Dendritic cell treated with granulocyte-macrophage colony-stimulating factor and Interleukin-4, amounts not matched to agents 40 ng/mL and 50 ng/mL, for 4 days (primary cell): Measurements from ENCODE around the gene CALR3.

Source experiments
- H3K27ac Mint-ChIP-seq: one replicate; pipeline ENCODE4 v1.8.0; 2022; ENCODE audit warnings: mild to moderate bottlenecking, mixed read lengths
- H3K27me3 Mint-ChIP-seq: one replicate; pipeline ENCODE4 v1.8.0; 2022; ENCODE audit warnings: mild to moderate bottlenecking, mixed read lengths
- H3K36me3 Mint-ChIP-seq: one replicate; pipeline ENCODE4 v1.8.0; 2022; ENCODE audit warnings: low read depth, mixed read lengths
- H3K4me1 Mint-ChIP-seq: one replicate; pipeline ENCODE4 v1.8.0; 2022; ENCODE audit warnings: low read depth, mixed read lengths
- H3K4me3 Mint-ChIP-seq: one replicate; pipeline ENCODE4 v1.8.0; 2022; ENCODE audit warnings: mild to moderate bottlenecking, moderate library complexity, mixed read lengths
- H3K9me3 Mint-ChIP-seq: one replicate; pipeline ENCODE4 v1.8.0; 2022; ENCODE audit warnings: mixed read lengths
- intact Hi-C: fragments of 100-400 bp; cut with micrococcal nuclease; formaldehyde crosslinking; loops from one replicate; pipeline ENCODE4 v1.15.0; 2022

The CALR3 gene

DNA sequence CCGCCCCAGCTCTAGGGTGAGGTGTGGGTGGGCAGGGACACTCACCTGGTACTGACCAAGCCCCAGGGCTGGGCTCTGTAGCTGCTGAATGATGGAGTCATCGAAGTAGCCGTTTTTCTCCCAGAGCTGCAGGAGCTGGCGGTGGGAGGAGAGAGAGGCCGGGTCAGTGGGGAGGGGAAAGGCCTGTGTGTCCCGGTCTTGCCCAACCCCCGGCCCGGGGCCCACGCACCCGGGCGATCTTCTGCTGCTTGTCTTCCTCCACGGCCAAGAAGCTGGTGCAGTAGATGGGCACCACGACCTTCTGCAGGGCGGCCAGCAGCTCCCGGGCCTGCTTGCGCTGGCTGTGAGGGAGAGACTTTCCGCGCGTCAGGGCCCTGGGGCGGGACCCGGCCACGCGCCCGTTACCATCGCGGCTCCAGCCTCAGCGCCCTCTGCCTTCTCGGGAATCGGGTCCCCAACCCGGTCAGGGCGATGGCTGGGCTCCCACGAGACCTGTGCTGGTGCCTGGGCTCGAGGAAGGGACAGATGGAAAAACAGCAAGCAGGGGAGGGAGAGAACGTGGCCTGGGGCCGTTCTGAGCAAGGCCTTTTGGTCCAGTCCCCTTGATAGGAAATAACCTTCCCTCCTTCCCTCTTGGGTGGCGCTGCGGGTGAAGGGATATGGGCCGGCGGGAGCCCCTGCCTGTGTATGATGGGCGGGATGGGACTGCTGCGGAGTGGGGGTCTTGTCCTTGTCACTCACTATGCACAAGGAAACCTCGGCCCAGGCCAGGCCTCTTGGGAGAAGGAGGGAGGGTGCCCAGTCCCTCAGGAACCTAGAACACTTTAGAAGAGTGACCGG, 34.8 kb upstream of the CALR3 start:
- Mint-ChIP-seq H3K4me3 (no peak overlapping the region), H3K27me3 (no peaks in the 10 kb centered on the region), H3K4me1 (no peaks in the 10 kb centered on the region), H3K36me3 (peaks cover 100% of the 10 kb centered on the region), H3K9me3 (no peaks in the 10 kb centered on the region), H3K27ac (no peak overlapping the region)
- intact Hi-C loops: no loop called here

DNA sequence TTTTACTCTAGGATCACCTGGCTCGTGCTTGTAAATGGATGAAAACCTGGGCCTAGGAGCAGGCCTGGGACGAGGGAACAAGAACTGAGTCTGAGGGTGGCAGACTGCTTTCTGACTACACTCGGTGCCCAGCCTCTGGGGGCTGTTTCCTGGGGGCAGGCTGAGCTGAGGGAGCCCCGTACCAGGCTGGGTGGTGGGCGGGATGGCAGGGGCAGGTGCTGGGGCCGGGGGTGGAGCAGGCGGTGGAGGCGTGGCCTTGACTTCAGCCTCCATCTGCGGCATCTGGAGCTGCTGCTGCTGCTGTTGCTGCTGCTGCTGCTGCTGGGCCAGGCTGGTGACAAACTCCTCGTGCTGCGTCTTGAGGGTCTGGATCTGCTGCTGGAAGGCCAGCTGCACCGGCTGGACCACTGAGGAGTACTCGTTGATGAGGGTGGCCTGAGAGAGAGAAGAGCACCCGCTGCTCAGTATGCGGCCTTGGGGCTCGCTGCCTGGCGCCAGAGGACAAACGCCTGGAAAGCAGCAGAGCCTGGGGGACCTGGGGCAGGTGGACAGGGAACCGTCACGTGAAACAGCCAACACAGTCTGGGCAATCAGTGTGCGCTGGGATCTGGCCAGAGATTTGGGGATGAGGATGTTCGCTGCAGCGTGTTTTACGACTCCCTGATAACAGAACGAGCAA, 33.6 kb upstream of the CALR3 start:
- Mint-ChIP-seq H3K27me3 (no peaks in the 10 kb centered on the region), H3K9me3 (no peaks in the 10 kb centered on the region), H3K4me1 (no peaks in the 10 kb centered on the region), H3K36me3 (peaks cover 100% of the 10 kb centered on the region), H3K4me3 (no peak overlapping the region), H3K27ac (no peak overlapping the region)
- intact Hi-C loops: no loop called here

DNA sequence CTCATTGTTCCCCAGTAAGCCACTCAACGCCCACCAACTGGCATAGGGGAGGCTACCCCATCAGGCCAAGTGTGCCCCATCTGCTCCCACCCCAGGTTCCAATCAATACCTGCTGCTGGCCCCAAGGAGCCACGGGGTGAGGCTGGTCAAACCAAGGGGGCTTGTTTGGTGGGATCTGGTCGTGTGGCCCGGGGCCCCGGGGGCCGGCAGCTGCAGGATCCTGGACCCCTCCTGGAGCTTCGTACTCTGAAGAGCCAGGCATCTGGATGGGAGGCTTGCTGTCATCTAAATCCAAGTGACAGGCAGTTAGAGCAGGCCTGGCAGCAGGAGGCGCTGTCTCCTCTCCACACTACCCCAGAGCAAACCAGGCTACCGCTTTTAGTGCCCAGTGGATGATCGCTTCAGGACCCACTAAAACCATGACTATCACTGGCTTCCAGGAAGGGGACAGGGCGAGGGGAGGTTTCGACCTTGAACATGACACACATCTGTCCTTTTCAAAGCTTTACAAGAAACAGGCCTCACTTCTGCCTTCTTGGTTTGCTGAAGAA, 32.1 kb upstream of the CALR3 start:
- H3K9me3 Mint-ChIP-seq: no peaks in the 10 kb centered on the region
- H3K36me3 Mint-ChIP-seq: peaks cover 100% of the 10 kb centered on the region
- no peak overlapping the region for H3K27ac Mint-ChIP-seq
- no peak overlapping the region for H3K4me3 Mint-ChIP-seq
- intact Hi-C loops: no loop called here
- H3K27me3 Mint-ChIP-seq: no peaks in the 10 kb centered on the region
- no peaks in the 10 kb centered on the region for H3K4me1 Mint-ChIP-seq

DNA sequence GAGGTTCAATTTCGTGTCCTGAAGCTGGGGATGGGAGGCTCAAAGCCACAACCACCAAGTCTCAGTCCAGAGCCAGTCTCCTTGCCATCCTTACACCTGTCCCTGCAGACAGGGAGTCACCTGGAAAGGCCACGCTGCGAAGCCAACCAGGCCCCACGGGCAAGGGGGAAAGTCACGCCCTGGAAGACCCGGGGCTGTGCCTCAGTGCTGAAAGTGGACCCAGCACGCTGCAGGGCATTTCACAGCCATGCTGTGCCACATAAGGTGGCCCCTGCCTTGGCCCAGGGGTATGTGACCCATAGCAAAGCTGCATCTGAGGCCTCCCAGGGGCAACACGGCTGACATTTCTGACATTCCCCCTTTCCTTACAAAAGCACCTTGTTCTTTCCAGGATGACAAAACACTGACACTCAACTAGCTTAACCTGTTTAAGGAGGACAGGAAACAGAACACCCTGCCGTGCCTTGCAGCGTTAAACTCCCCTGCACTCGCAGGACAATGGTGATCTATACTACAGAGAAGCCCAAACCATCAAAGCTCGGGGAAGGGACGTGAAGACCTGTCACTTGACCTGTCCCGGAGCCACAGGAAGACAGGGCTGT, 31.5 kb upstream of the CALR3 start:
- Mint-ChIP-seq H3K9me3 (no peaks in the 10 kb centered on the region), H3K27me3 (no peaks in the 10 kb centered on the region), H3K4me3 (no peak overlapping the region), H3K27ac (no peak overlapping the region), H3K36me3 (peaks cover 100% of the 10 kb centered on the region), H3K4me1 (no peaks in the 10 kb centered on the region)
- intact Hi-C loops: no loop called here

DNA sequence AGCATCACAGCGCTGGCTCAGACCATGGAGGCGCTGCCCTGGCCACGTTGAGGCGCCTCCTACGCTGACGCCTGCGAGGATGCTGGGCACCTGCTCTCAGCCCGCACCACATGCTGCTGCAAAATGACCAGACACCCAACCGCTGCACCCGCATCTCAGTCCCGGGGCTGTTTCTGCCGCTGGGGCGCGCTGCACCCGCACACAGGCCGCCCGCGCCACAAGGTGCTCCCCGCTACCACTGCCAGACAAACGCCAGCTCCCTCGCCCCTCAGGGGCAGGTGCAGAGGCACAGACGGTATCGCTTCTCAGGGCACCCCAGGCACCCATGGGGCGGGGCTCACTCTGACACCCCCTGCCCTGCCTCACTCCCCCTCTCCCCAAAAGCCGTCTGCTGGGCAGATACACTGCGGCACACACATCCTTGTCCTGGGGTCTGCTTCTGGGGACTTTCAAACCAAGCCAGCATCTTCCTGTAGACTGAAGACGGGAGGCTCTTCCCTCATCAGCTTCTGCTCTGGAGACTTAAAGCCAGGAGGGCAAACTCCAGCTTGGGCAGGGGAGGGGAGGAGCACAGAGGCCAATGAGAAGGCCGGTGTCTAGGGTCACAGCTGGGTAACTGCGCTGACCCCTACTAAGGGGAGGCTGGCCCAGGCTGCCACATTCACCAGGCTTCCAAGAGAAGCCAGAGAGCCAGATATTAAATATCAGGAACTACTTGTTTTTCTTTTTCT, 29.9 kb upstream of the CALR3 start:
- Mint-ChIP-seq H3K4me3 (no peak overlapping the region), H3K27ac (no peak overlapping the region), H3K27me3 (no peaks in the 10 kb centered on the region), H3K9me3 (no peaks in the 10 kb centered on the region), H3K4me1 (no peaks in the 10 kb centered on the region), H3K36me3 (peaks cover 100% of the 10 kb centered on the region)
- intact Hi-C loops: no loop called here

DNA sequence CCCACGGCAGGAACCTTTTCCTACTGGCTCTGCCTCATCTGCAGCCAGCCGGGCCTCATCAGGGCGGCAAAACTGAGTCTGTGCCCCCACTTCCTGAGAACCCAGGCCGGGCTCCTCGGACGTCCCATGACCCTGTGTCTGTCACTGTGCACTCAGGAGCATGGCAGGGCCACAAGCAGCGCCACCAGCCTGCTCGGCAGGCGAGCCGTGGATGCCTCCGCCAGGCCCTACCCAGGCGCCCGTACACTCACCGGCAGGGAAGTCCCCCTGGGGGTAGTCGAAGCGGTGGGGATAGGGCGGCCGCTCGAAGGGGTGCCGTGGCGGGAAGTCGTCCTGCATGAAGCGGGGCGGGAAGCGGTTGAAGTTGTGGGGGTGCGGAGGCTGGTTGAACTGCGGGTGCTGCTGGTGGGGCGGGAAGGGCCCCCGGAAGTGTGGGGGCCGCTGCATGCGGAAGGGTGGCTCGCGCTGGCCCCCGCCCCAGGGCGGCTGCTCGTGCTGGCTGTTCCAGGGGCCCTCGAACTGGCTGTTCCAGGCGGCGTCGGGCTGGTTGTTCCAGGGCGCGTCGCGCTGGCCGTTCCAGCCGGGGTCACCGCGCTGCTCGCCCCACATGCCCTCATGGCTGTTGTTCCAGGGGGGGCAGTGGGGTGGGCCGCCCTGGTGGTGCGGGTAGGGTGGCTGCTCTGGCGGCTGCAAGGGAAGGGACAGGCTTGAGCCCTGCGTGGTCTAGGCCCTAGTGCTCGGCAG, 29.2 kb upstream of the CALR3 start:
- H3K27me3 Mint-ChIP-seq: no peaks in the 10 kb centered on the region

DNA sequence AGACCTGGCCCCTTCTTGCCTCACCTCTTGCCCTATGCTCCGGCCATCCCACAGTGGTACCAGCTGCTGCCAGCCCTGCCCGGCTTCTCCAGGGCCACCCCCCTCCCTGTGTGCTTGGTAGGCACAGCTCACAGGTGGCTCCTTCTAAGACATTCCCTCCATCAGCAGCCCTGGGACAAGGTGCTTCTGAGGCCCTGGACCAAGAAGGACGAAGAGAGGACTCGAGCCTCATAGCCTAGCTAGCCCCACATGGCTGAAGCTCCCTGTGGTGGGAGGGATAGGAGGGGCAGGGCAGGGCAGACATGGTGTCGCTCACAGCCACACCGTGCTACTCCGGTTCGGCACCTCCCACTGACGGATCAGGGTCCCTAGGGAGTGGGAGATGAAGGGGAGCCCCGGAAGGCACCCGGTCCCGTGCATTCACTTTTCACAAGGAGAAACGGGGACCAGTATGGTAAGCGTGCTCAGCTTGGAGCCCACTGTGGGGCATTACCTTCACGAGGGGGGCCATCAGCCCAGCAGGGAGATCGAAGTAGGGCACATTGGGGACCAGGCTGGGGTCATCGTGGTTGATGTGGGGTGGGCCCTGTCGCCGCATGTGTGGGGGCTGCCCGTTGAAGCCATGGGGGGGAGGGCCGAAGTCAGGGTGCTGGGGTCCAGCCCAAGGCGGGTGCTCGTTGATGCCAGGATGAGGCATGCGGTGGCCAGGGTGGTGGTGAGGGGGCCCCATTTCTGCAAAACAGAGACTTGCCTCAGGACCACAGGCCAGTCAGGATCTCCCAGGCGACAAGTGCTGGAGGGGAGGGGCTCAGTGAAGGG, 26.8 kb upstream of the CALR3 start:
- peaks cover 100% of the 10 kb centered on the region for H3K36me3 Mint-ChIP-seq

More for the DNA sequence above, 29.2 kb upstream of the CALR3 start:
- intact Hi-C loops: no loop called here
- Mint-ChIP-seq H3K4me1 (no peaks in the 10 kb centered on the region), H3K9me3 (no peaks in the 10 kb centered on the region), H3K4me3 (no peak overlapping the region), H3K36me3 (peaks cover 100% of the 10 kb centered on the region), H3K27ac (no peak overlapping the region)

DNA sequence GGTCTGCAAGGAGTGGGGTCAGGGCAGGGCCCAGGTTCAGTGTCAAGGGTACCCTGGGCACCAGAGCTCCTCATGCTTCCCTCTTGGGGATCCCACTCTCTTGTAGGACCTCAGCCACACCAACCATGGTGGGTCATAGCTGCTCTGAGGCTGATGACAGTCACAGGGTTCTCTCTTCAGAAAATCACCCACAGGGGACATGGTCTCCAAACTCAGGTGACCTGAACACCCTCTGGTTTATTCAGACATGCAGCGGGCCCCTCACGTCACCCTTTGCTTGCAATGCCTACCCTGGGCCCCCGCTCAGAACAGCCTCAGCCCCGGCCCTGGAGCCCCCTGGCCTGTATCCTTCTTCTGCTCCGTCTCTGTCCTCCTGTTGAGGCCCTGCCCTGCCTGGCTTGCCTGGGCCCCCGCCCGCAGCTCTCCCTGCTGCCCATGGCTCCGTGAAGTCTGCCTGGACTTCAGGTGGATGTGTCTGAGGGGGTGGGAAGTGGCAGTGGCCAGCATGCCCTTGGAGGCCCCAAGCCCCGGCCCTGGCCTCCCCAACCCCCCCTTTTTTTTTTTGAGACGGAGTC, 25.8 kb upstream of the CALR3 start:
- Mint-ChIP-seq H3K27ac (no peak overlapping the region), H3K9me3 (no peaks in the 10 kb centered on the region), H3K4me3 (no peak overlapping the region), H3K4me1 (no peaks in the 10 kb centered on the region), H3K36me3 (peaks cover 100% of the 10 kb centered on the region), H3K27me3 (no peaks in the 10 kb centered on the region)
- intact Hi-C loops: no loop called here

More for the DNA sequence above, 26.8 kb upstream of the CALR3 start:
- H3K4me3 Mint-ChIP-seq: no peak overlapping the region
- no peaks in the 10 kb centered on the region for H3K9me3 Mint-ChIP-seq
- intact Hi-C loops: no loop called here
- no peaks in the 10 kb centered on the region for H3K4me1 Mint-ChIP-seq
- H3K27ac Mint-ChIP-seq: no peak overlapping the region
- H3K27me3 Mint-ChIP-seq: no peaks in the 10 kb centered on the region

DNA sequence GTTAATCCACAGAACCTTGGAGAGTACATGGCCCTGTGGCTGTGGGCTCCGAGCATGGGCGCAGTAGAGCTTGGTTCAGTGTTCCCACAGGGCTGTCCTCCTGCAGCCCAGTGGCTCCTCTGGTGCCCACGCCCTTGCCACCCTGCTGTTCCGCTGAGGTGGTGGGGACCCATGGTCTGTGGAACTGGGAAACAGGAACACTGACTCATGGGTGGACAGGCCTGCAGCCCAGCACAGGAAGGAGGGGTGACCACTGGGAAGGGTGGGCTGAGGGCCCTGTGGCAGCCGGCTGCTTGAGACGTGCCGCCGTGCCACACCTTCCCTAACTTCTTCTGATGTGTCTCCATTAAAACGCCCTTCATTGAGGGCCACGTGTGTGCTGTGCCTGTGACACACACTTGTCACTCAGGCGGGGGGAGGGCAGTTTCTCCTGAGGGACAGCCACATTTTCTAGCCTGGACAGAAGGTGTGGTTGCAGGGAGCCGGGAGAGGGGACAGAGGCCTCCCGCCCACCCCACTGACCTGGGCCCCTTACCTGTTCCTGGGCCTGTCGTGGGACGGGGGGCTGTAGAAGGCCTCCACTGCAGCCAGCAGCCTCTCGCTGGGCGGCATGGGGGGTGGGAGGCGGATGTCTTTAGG, 25.1 kb upstream of the CALR3 start:
- Mint-ChIP-seq H3K27me3 (no peaks in the 10 kb centered on the region), H3K4me1 (no peaks in the 10 kb centered on the region), H3K9me3 (no peaks in the 10 kb centered on the region), H3K27ac (no peak overlapping the region), H3K36me3 (peaks cover 95% of the 10 kb centered on the region), H3K4me3 (no peak overlapping the region)
- intact Hi-C loops: no loop called here

DNA sequence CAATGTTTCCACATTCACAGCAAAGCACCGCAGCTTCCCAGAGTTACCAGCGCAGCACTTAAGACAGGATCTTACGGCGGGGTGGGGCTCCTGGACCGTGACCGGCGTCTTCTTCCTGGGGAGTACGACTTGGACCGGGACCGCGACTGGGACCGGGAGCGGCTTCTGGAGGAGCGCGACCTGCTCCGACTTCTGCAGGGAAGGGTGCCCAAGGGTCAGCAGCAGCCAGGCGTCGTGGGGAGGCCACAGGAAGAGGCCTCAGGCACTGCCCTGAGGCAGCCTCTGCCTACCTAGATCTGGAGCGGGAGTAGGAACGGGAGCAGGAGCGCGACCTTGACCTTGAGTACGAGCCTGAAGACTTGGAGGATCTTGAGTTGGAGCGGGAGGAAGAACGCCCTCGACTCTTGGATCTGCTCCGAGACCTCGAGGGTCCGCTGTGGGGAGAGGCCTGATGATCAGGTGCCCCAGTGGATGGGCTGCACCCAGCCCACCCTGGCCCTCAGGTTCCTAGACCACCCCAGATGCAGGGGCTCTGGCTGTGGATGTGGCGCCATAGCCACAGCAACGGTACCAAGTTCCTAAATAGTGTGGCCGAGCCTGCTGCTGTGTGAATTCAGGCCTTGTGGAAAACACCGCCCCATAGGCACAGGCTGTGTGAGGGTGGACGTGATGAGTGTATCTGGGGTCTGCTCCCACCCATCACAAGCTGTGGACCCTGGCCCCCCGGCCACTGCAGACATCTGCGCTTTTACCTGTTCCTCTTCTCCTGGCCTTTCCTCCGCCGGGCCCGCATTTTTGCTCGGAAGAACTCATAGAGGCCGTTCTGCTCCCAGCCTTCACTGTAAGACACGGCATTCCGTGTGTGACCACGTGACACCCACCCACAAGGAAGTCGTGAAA, 24.4 kb upstream of the CALR3 start:
- Mint-ChIP-seq H3K36me3 (peaks cover 88% of the 10 kb centered on the region), H3K4me3 (no peak overlapping the region), H3K4me1 (no peaks in the 10 kb centered on the region), H3K27me3 (no peaks in the 10 kb centered on the region), H3K9me3 (no peaks in the 10 kb centered on the region), H3K27ac (no peak overlapping the region)
- intact Hi-C loops: no loop called here

DNA sequence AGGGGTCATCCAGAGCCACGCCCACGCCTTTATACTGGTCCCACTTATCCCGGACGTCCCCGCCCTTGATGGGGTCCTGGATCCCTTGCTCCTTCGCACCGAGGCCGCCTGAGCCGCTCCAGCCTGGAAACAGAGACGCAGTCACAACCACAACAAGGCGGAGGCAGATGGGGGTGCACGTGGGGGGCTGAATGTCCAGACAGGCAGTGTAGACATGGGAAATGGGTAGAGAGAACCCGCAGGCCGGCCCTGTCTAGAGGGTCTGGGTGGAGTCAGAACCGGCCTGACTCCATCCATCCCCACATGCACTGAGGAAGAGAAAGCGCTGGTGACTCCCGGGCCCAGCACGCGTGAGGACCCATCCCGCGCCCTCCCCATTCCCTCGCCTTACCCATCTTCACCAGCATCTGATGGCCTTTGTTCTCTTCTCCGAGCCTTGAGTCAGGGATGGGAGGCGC, 23.3 kb upstream of the CALR3 start:
- intact Hi-C loops: no loop called here
- H3K4me3 Mint-ChIP-seq: no peak overlapping the region
- no peaks in the 10 kb centered on the region for H3K27me3 Mint-ChIP-seq
- no peaks in the 10 kb centered on the region for H3K9me3 Mint-ChIP-seq
- H3K27ac Mint-ChIP-seq: no peak overlapping the region
- H3K4me1 Mint-ChIP-seq: no peaks in the 10 kb centered on the region
- H3K36me3 Mint-ChIP-seq: peaks cover 77% of the 10 kb centered on the region
